H9 (cell line): ENCODE measurements around the gene MEGF9. TPM values are rescaled to one million over a fixed set of nuclear protein-coding genes. Genes with fewer than 3 reads are reported as not detected.

Experiments
- DNase-seq: peaks from one replicate; pipeline ENCODE4 v3.0.0-alpha.2; 2017
- H2AFZ ChIP-seq: one replicate; pipeline ENCODE4 v1.6.1; 2013; ENCODE audit warnings: mild to moderate bottlenecking, low read length, control low read depth, moderate library complexity
- H2AK5ac ChIP-seq: 2 replicates; pipeline ENCODE4 v1.6.1; 2013; ENCODE audit warnings: low read length, control low read depth, mixed read lengths; ENCODE audit not compliant: insufficient read length
- H2BK120ac ChIP-seq: one replicate; pipeline ENCODE4 v1.6.1; 2013; ENCODE audit warnings: low read depth, mild to moderate bottlenecking, low read length, control low read depth, inconsistent platforms; ENCODE audit not compliant: poor library complexity, severe bottlenecking
- H2BK12ac ChIP-seq: 2 replicates; pipeline ENCODE4 v1.6.1; 2013; ENCODE audit warnings: low read length, control low read depth, mixed read lengths, low read depth; ENCODE audit not compliant: insufficient read length
- H2BK15ac ChIP-seq: 2 replicates; pipeline ENCODE4 v1.6.1; 2013; ENCODE audit warnings: low read depth, low read length, control low read depth
- H2BK20ac ChIP-seq: one replicate; pipeline ENCODE4 v1.6.1; 2013; ENCODE audit warnings: low read depth, mild to moderate bottlenecking, low read length, control low read depth, inconsistent platforms; ENCODE audit not compliant: poor library complexity, severe bottlenecking
- H2BK5ac ChIP-seq: 2 replicates; pipeline ENCODE4 v1.6.1; 2013; ENCODE audit warnings: low read length, control low read depth, mixed read lengths; ENCODE audit not compliant: insufficient read length
- H3K14ac ChIP-seq: 2 replicates; pipeline ENCODE4 v1.6.1; 2013; ENCODE audit warnings: low read length, control low read depth; ENCODE audit not compliant: insufficient read depth
- H3K18ac ChIP-seq: 2 replicates; pipeline ENCODE4 v1.6.1; 2013; ENCODE audit warnings: low read depth, mild to moderate bottlenecking, mixed read lengths, low read length, control low read depth; ENCODE audit not compliant: insufficient read length
- H3K23ac ChIP-seq: 2 replicates; pipeline ENCODE4 v1.6.1; 2013; ENCODE audit warnings: low read length, control low read depth, mixed read lengths, low read depth; ENCODE audit not compliant: insufficient read length
- H3K23me2 ChIP-seq: 2 replicates; pipeline ENCODE4 v1.6.1; 2013; ENCODE audit warnings: low read depth, mild to moderate bottlenecking, mixed read lengths, low read length, control low read depth; ENCODE audit not compliant: insufficient read length, poor library complexity, severe bottlenecking
- H3K27ac ChIP-seq: 2 replicates; pipeline ENCODE4 v1.5.1; 2013; ENCODE audit warnings: low read length, control low read depth, mixed read lengths, low read depth; ENCODE audit not compliant: insufficient read length
- H3K27me3 ChIP-seq: 2 replicates; pipeline ENCODE4 v1.6.1; 2013; ENCODE audit warnings: low read length, control low read depth, inconsistent platforms; ENCODE audit not compliant: insufficient read depth
- H3K4ac ChIP-seq: 2 replicates; pipeline ENCODE4 v1.6.1; 2013; ENCODE audit warnings: low read depth, mild to moderate bottlenecking, control low read depth, inconsistent platforms, low read length, moderate library complexity
- H3K4me1 ChIP-seq: 2 replicates; pipeline ENCODE4 v1.6.1; 2013; ENCODE audit warnings: low read length, control low read depth, inconsistent platforms; ENCODE audit not compliant: insufficient read depth
- H3K4me2 ChIP-seq: 2 replicates; pipeline ENCODE4 v1.6.1; 2013; ENCODE audit warnings: low read length, control low read depth, mixed read lengths; ENCODE audit not compliant: insufficient read length, insufficient read depth
- H3K56ac ChIP-seq: 2 replicates; pipeline ENCODE4 v1.6.1; 2013; ENCODE audit warnings: low read depth, mild to moderate bottlenecking, mixed read lengths, low read length, control low read depth; ENCODE audit not compliant: insufficient read length
- H3K79me1 ChIP-seq: 2 replicates; pipeline ENCODE4 v1.6.1; 2013; ENCODE audit warnings: low read depth, mild to moderate bottlenecking, moderate library complexity, low read length, control low read depth, inconsistent platforms; ENCODE audit not compliant: insufficient read depth, poor library complexity, severe bottlenecking
- H3K79me2 ChIP-seq: 2 replicates; pipeline ENCODE4 v1.6.1; 2013; ENCODE audit warnings: low read length, control low read depth, inconsistent platforms; ENCODE audit not compliant: insufficient read depth
- H3K9ac ChIP-seq: 2 replicates; pipeline ENCODE4 v1.6.1; 2013; ENCODE audit warnings: low read length, control low read depth, mixed read lengths; ENCODE audit not compliant: insufficient read length; ENCODE audit errors: extremely low read depth
- H3K9me3 ChIP-seq: one replicate; pipeline ENCODE4 v1.6.1; 2013; ENCODE audit warnings: low read depth, low read length, inconsistent platforms; ENCODE audit not compliant: control insufficient read depth
- H3T11ph ChIP-seq: one replicate; pipeline ENCODE4 v1.6.1; 2013; ENCODE audit warnings: mild to moderate bottlenecking, low read length, control low read depth, inconsistent platforms
- H4K20me1 ChIP-seq: one replicate; pipeline ENCODE4 v1.6.1; 2013; ENCODE audit not compliant: control insufficient read depth, insufficient read length, insufficient read depth
- H4K5ac ChIP-seq: 2 replicates; pipeline ENCODE4 v1.6.1; 2013; ENCODE audit warnings: low read depth, mild to moderate bottlenecking, mixed read lengths, low read length, control low read depth; ENCODE audit not compliant: insufficient read length
- H4K8ac ChIP-seq: replicated peaks from 2 replicates; pipeline ENCODE4 v1.6.1; 2013; ENCODE audit warnings: low read length, control low read depth, mixed read lengths, low read depth; ENCODE audit not compliant: insufficient read length
- H4K91ac ChIP-seq: 2 replicates; pipeline ENCODE4 v1.6.1; 2013; ENCODE audit warnings: low read depth, mild to moderate bottlenecking, moderate library complexity, mixed read lengths, low read length, control low read depth; ENCODE audit not compliant: insufficient read length
- H3K27ac Mint-ChIP-seq, 3 experiments: 2 replicates in 2 of 3; 3 replicates in 1 of 3; pipeline ENCODE4 v1.8.0; 2020 to 2021; ENCODE audit warnings: mixed read lengths in 3 of 3, mild to moderate bottlenecking in 1 of 3, moderate library complexity in 1 of 3
- H3K27me3 Mint-ChIP-seq: 2 replicates; pipeline ENCODE4 v1.8.0; 2021; ENCODE audit warnings: low read depth, mild to moderate bottlenecking, moderate library complexity, mixed read lengths
- H3K36me3 Mint-ChIP-seq, 3 experiments: 2 replicates in 2 of 3; 3 replicates in 1 of 3; pipeline ENCODE4 v1.8.0; 2020 to 2021; ENCODE audit warnings: low read depth in 3 of 3, mixed read lengths in 3 of 3; ENCODE audit not compliant: insufficient read depth in 1 of 3
- H3K4me1 Mint-ChIP-seq, 2 experiments: 2 replicates each; pipeline ENCODE4 v1.8.0; 2020; ENCODE audit warnings: mixed read lengths in 2 of 2
- H3K4me3 Mint-ChIP-seq, 2 experiments: 2 replicates in 1 of 2; 3 replicates in 1 of 2; pipeline ENCODE4 v1.8.0; 2020 to 2021; ENCODE audit warnings: mild to moderate bottlenecking in 2 of 2, mixed read lengths in 2 of 2, moderate library complexity in 1 of 2
- H3K9me3 Mint-ChIP-seq, 2 experiments: 2 replicates in 1 of 2; 3 replicates in 1 of 2; pipeline ENCODE4 v1.8.0; 2020; ENCODE audit warnings: mild to moderate bottlenecking in 2 of 2, mixed read lengths in 2 of 2, moderate library complexity in 1 of 2
- CTCF ChIP-seq: fragments of 200-600 bp; sonication (generic); conservative IDR thresholded peaks from 3 replicates; pipeline ENCODE4 v1.8.0; 2021; ENCODE audit warnings: antibody characterized with exemption, mild to moderate bottlenecking
- WGBS: extraction: QIAGEN DNeasy Blood & Tissue Kit; methylation state at CpG from one replicate; pipeline ENCODE4 v1.1.7; 2013; ENCODE audit warnings: missing lambda C conversion rate, low lambda C conversion rate, mixed read lengths; ENCODE audit not compliant: insufficient read length; ENCODE audit errors: extremely low coverage; 5-methylcytosine and 5-hydroxymethylcytosine counted together
- total RNA-seq: library from RNA; stranded (reverse); gene quantifications from 2 replicates; pipeline ENCODE4 v1.2.1, GENCODE V29; 2021

MEGF9 gene
- total RNA-seq, 1 experiment from 2014 or later, result 0.94 TPM

DNA sequence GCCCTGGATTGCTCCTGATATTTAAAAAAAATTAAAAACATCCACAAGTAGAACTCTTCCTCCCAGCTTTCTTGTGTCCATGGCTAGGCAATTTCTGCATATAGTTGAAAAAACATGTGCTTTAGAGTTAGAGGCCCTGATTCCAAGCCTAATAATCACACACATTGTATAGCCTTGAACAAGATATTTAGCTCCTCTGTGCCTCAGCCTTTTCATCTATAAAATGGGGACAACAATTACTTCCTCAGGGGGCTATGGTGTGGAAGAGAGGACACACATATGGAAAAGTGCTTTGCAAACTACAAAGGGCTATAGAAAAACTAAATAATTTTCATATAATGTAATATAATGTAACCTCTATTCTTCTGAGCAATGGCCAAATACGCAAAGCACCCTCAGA, 111.3 kb downstream of the MEGF9 start:
- H3K27me3 Mint-ChIP-seq, result no peaks in the 10 kb centered on the region; the same call in 1 of the 2 replicates
- Histone ChIP-seq H3K23me2 (no peaks in the 10 kb centered on the region), H2BK120ac (no peak overlapping the region), H3K23ac (no peak overlapping the region), H2AFZ (no peak overlapping the region), H4K91ac (no peak overlapping the region), H3K4ac (no peak overlapping the region), H4K5ac (no peak overlapping the region), H3K18ac (no peak overlapping the region), H2AK5ac (no peak overlapping the region), H3K79me2 (no peaks in the 10 kb centered on the region), H2BK20ac (no peak overlapping the region), H3K9me3 (no peaks in the 10 kb centered on the region), H3K27me3 (no peaks in the 10 kb centered on the region; the same call in 1 of the 2 replicates), H3K4me2 (no peak overlapping the region), H3K79me1 (no peaks in the 10 kb centered on the region), H3T11ph (no peak overlapping the region), H3K14ac (no peak overlapping the region), H2BK5ac (no peak overlapping the region), H3K27ac (no peak overlapping the region), H4K8ac (no peak overlapping the region), H3K9ac (no peak overlapping the region), H3K56ac (no peak overlapping the region), H4K20me1 (no peaks in the 10 kb centered on the region), H3K4me1 (no peaks in the 10 kb centered on the region), H2BK15ac (no peak overlapping the region), H2BK12ac (no peak overlapping the region)
- H3K36me3 Mint-ChIP-seq, result no peaks in the 10 kb centered on the region
- WGBS, result no CpG with 5 or more reads among the region's 1 CpG
- no peak overlapping the region for H3K27ac Mint-ChIP-seq
- no peak for TF ChIP-seq CTCF
- no peak for DNase-seq
- H3K9me3 Mint-ChIP-seq, result no peaks in the 10 kb centered on the region
- no peak overlapping the region for H3K4me3 Mint-ChIP-seq
- no peaks in the 10 kb centered on the region for H3K4me1 Mint-ChIP-seq
